ENCODE measurements around the gene DR1.
"Not testable (repeated sequence)": the region's sequence is repeated elsewhere in the genome, so short reads cannot be mapped to it uniquely, and the experiment has no call there.

The DR1 gene

GRCh38 chr1:93340090-93340489 is 5.6 kb upstream of the DR1 start:
- no peak for DNase-seq (ENCODE audit: low read depth in 2 of 2)

- DNase-seq (ENCODE audit: low read depth in 2 of 2) = no peak
Observed at GRCh38 chr1:93344484-93344883, 1.2 kb upstream of the DR1 start.

GRCh38 chr1:93344886-93345632 is 648 bp upstream of the DR1 start:
- peak; percentile 1 to 3 for DNase-seq (ENCODE audit: low read depth in 2 of 2)

- peak; percentile 1 to 10 for DNase-seq (ENCODE audit: low read depth in 2 of 2)
Observed at GRCh38 chr1:93346421-93346993, 800 bp downstream of the DR1 start.

GRCh38 chr1:93347334-93347899 is 1.7 kb downstream of the DR1 start:
- no peak for DNase-seq (ENCODE audit: low read depth in 2 of 2)

GRCh38 chr1:93348104-93348728 is 2.5 kb downstream of the DR1 start:
- DNase-seq (ENCODE audit: low read depth in 2 of 2) = no peak

- no peak for DNase-seq (ENCODE audit: low read depth in 2 of 2)
Observed at GRCh38 chr1:93349231-93350135, 3.8 kb downstream of the DR1 start.

- DNase-seq (ENCODE audit: low read depth in 2 of 2) = no peak
Observed at GRCh38 chr1:93350322-93350721, 4.6 kb downstream of the DR1 start.

- DNase-seq (ENCODE audit: low read depth in 2 of 2) = no peak
Observed at GRCh38 chr1:93350875-93351274, 5.2 kb downstream of the DR1 start.

- DNase-seq (ENCODE audit: low read depth in 2 of 2) = not testable (repeated sequence)
Observed at GRCh38 chr1:93351346-93351745, 5.6 kb downstream of the DR1 start.

GRCh38 chr1:93352376-93352775 is 6.7 kb downstream of the DR1 start:
- DNase-seq (ENCODE audit: low read depth in 2 of 2) = no peak

- no peak for DNase-seq (ENCODE audit: low read depth in 2 of 2)
Observed at GRCh38 chr1:93353286-93353685, 7.6 kb downstream of the DR1 start.

- no peak for DNase-seq (ENCODE audit: low read depth in 2 of 2)
Observed at GRCh38 chr1:93354749-93355148, 9.0 kb downstream of the DR1 start.

- no peak for DNase-seq (ENCODE audit: low read depth in 2 of 2)
Observed at GRCh38 chr1:93357242-93357641, 11.5 kb downstream of the DR1 start.

GRCh38 chr1:93358293-93358692 is 12.6 kb downstream of the DR1 start:
- DNase-seq (ENCODE audit: low read depth in 2 of 2) = no peak

- DNase-seq (ENCODE audit: low read depth in 2 of 2) = no peak
Observed at GRCh38 chr1:93360111-93360510, 14.4 kb downstream of the DR1 start.

- no peak for DNase-seq (ENCODE audit: low read depth in 2 of 2)
Observed at GRCh38 chr1:93362237-93362636, 16.5 kb downstream of the DR1 start.

GRCh38 chr1:93365813-93366212 is 20.1 kb downstream of the DR1 start:
- DNase-seq (ENCODE audit: low read depth in 2 of 2) = no peak

- no peak for DNase-seq (ENCODE audit: low read depth in 2 of 2)
Observed at GRCh38 chr1:93369734-93370133, 24.0 kb downstream of the DR1 start.

- no peak for DNase-seq (ENCODE audit: low read depth in 2 of 2)
Observed at GRCh38 chr1:93374334-93375106, 28.8 kb downstream of the DR1 start.

GRCh38 chr1:93384656-93385055 is 38.9 kb downstream of the DR1 start:
- no peak for DNase-seq (ENCODE audit: low read depth in 2 of 2)
